K562 (cell line): ENCODE results near the gene MTSS2. TPM values are rescaled to one million over a fixed set of nuclear protein-coding genes. Genes with fewer than 3 reads are reported as not detected.

Experiments
- AFF1 ChIP-seq, 2 experiments: fragments of 450-650 bp; IDR thresholded peaks; 2 replicates each; pipeline ENCODE4 v1.6.1; 2018; ENCODE audit warnings: mild to moderate bottlenecking in 2 of 2, low read depth in 1 of 2; ENCODE audit not compliant: partially characterized antibody in 2 of 2
- ARNT ChIP-seq, 2 experiments: fragments of 450-650 bp; IDR thresholded peaks; 2 replicates each; pipeline ENCODE4 v1.6.1; 2016; ENCODE audit warnings: mild to moderate bottlenecking in 1 of 2
- ATF1 ChIP-seq, 2 experiments: fragments of 450-650 bp in 1 of 2; IDR thresholded peaks; 2 replicates each; pipeline ENCODE4 v1.6.1; 2016; ENCODE audit warnings: missing compliant biosample characterization in 1 of 2, missing genetic modification characterization in 1 of 2
- BRCA1 ChIP-seq, 2 experiments: fragments of 450-650 bp in 1 of 2; sonication (generic) in 1 of 2; formaldehyde crosslinking in 1 of 2; IDR thresholded peaks; 2 replicates each; pipeline versions ENCODE4 v1.5.0 to v1.6.1; 2017 to 2020; ENCODE audit warnings: mild to moderate bottlenecking in 1 of 2, missing genetic modification reagents in 1 of 2
- CBFB ChIP-seq: sonication (generic); formaldehyde crosslinking; IDR thresholded peaks from 2 replicates; pipeline ENCODE4 v1.4.0; 2020; ENCODE audit warnings: mild to moderate bottlenecking, missing genetic modification reagents
- ELF2 ChIP-seq: fragments of 250-450 bp; sonication (Bioruptor Pico); IDR thresholded peaks from 2 replicates; pipeline ENCODE4 v1.5.0; 2021; ENCODE audit warnings: mild to moderate bottlenecking
- ELF4 ChIP-seq: fragments of 450-650 bp; formaldehyde crosslinking; IDR thresholded peaks from 2 replicates; pipeline ENCODE4 v1.4.0; 2022; ENCODE audit warnings: missing genetic modification characterization
- HNRNPL ChIP-seq: fragments of 200-400 bp; formaldehyde crosslinking; IDR thresholded peaks from 2 replicates; pipeline ENCODE4 v1.6.1; 2017; ENCODE audit warnings: low read depth, mild to moderate bottlenecking, low read length
- KLF16 ChIP-seq: IDR thresholded peaks from 2 replicates; pipeline ENCODE4 v1.6.1; 2016; ENCODE audit warnings: antibody characterized with exemption
- LEF1 ChIP-seq: fragments of 450-650 bp; IDR thresholded peaks from 2 replicates; pipeline ENCODE4 v1.6.1; 2016; ENCODE audit warnings: mild to moderate bottlenecking
- MECOM ChIP-seq: fragments of 250-450 bp; sonication (Bioruptor Pico); IDR thresholded peaks from 2 replicates; pipeline ENCODE4 v1.8.0; 2022; ENCODE audit warnings: inconsistent platforms
- NFIC ChIP-seq: fragments of 450-650 bp; IDR thresholded peaks from 2 replicates; pipeline ENCODE4 v1.6.1; 2017; ENCODE audit warnings: mild to moderate bottlenecking, inconsistent platforms
- PHB2 ChIP-seq: fragments of 450-650 bp; IDR thresholded peaks from 2 replicates; pipeline ENCODE4 v1.6.1; 2017; ENCODE audit warnings: low read depth
- PHF20 ChIP-seq: fragments of 450-650 bp; IDR thresholded peaks from 2 replicates; pipeline ENCODE4 v1.6.1; 2018; ENCODE audit not compliant: partially characterized antibody
- POLR2G ChIP-seq: fragments of 200-400 bp; formaldehyde crosslinking; IDR thresholded peaks from 2 replicates; pipeline ENCODE4 v1.6.1; 2017; ENCODE audit warnings: low read depth, mild to moderate bottlenecking, antibody characterized with exemption, low read length, moderate library complexity
- POU5F1 ChIP-seq: fragments of 150-350 bp; IDR thresholded peaks from 2 replicates; pipeline ENCODE4 v1.6.1; 2014; ENCODE audit warnings: borderline replicate concordance, low read length, low read depth, mild to moderate bottlenecking; ENCODE audit not compliant: partially characterized antibody
- RBM22 ChIP-seq: fragments of 200-400 bp; formaldehyde crosslinking; IDR thresholded peaks from 2 replicates; pipeline ENCODE4 v1.6.1; 2018; ENCODE audit warnings: low read length, low read depth; ENCODE audit not compliant: poor library complexity, severe bottlenecking
- RUNX1 ChIP-seq: sonication (generic); IDR thresholded peaks from 2 replicates; pipeline ENCODE4 v1.6.1; 2016; ENCODE audit warnings: antibody characterized with exemption, low read depth
- SAP30 ChIP-seq: fragments of 200-600 bp; sonication (generic); IDR thresholded peaks from 2 replicates; pipeline ENCODE4 v1.6.1; 2012; ENCODE audit warnings: borderline replicate concordance, low read depth, mild to moderate bottlenecking, moderate library complexity, low read length, control low read depth, inconsistent platforms; ENCODE audit not compliant: insufficient read depth, poor library complexity, severe bottlenecking
- SMAD4 ChIP-seq: fragments of 250-450 bp; sonication (Bioruptor Pico); conservative IDR thresholded peaks from 2 replicates; pipeline ENCODE4 v1.8.0; 2021; ENCODE audit warnings: inconsistent platforms, mild to moderate bottlenecking, moderate library complexity
- ZNF263 ChIP-seq: sonication (generic); formaldehyde crosslinking; IDR thresholded peaks from 2 replicates; pipeline ENCODE4 v1.8.0; 2022; ENCODE audit warnings: mild to moderate bottlenecking, missing genetic modification reagents, borderline replicate concordance
- ZNF395 ChIP-seq: fragments of 200-800 bp; sonication (Bioruptor generic); IDR thresholded peaks from 2 replicates; pipeline ENCODE4 v1.6.1; 2017; ENCODE audit warnings: missing genetic modification characterization, missing compliant biosample characterization
- ZNF561 ChIP-seq: fragments of 450-650 bp; formaldehyde crosslinking; conservative IDR thresholded peaks from 2 replicates; pipeline ENCODE4 v1.4.0; 2020; ENCODE audit warnings: mild to moderate bottlenecking, moderate library complexity
- ZNF766 ChIP-seq: fragments of 200-800 bp; sonication (Bioruptor generic); conservative IDR thresholded peaks from 2 replicates; pipeline ENCODE4 v1.6.1; 2016; ENCODE audit warnings: missing genetic modification characterization, missing compliant biosample characterization
- polyA plus RNA-seq, 8 experiments: library from polyadenylated mRNA; depleted of rRNA in 4 of 8; stranded (reverse) in 5 of 8; unstranded in 3 of 8; fragments of >200 nt; fragmentation: Nextera tagmentation in 2 of 8; fragmentation: Illumina TruSeq in 1 of 8; extraction: Ambion mirVana in 2 of 8; extraction: Trizol in 1 of 8; gene quantifications; 2 replicates each; pipeline versions ENCODE4 v1.2.1 to v1.2.3, GENCODE V29; 2011 to 2014; ENCODE audit warnings: inconsistent platforms in 1 of 8, missing spikeins in 1 of 8
- total RNA-seq, 7 experiments: library from RNA; depleted of rRNA in 6 of 7; stranded (reverse); fragments of >200 nt in 6 of 7; fragmentation: Illumina TruSeq in 2 of 7; extraction: Trizol in 2 of 7; gene quantifications; 2 replicates each; pipeline versions ENCODE4 v1.2.1 to v1.2.3, GENCODE V29; 2011 to 2021; ENCODE audit warnings: low replicate concordance in 1 of 7

MTSS2 gene
- total and polyA plus RNA-seq, 9 of the 15 experiments (the other 6 are each of a cell fraction or from before 2014, with no cell fraction given), result 0.11 to 60.3 (median 16.9) TPM

- no peak for TF ChIP-seq ZNF561
- TF ChIP-seq LEF1, result peak; percentile 90
- TF ChIP-seq RUNX1, result no peak
- TF ChIP-seq POU5F1, result no peak
- TF ChIP-seq ELF2 (CRISPR knock-in tag), result no peak
- peak; percentile 51 for TF ChIP-seq SAP30
- TF ChIP-seq RBM22, result no peak
- TF ChIP-seq ARNT (IDR thresholded peaks at IDR 0.05), result 0 out of 4 replicates have a peak, but pooled peaks of 1 of the 2 experiments have one; percentile 32
- peak; percentile 87 for TF ChIP-seq ZNF395
- TF ChIP-seq CBFB (CRISPR knock-in tag), result no peak
- TF ChIP-seq ZNF263 (CRISPR knock-in tag), result peak; percentile 20; the same call in 1 of the 2 replicates
- peak in 1 of 2 experiments; percentile 57 for TF ChIP-seq AFF1 (IDR thresholded peaks at IDR 0.05; ENCODE audit: low read depth in 1 of 2, partially characterized antibody in 2 of 2)
- peak; percentile 95 for TF ChIP-seq KLF16
- TF ChIP-seq NFIC, result peak; percentile 87
- TF ChIP-seq ATF1 (CRISPR knock-in tag; IDR thresholded peaks at IDR 0.05), result no peak
- TF ChIP-seq ATF1 (tag; IDR thresholded peaks at IDR 0.05), result peak; percentile 34; the same call in 1 of the 2 replicates
- TF ChIP-seq MECOM (CRISPR knock-in tag), result peak; percentile 78
- TF ChIP-seq PHB2, result peak; percentile 67; the same call in 1 of the 2 replicates
- TF ChIP-seq PHF20, result no peak
- TF ChIP-seq POLR2G, result 0 out of 2 replicates have a peak, but pooled peaks have one; percentile 29
- peak; percentile 79 for TF ChIP-seq ZNF766
- TF ChIP-seq HNRNPL, result peak; percentile 85; the same call in 1 of the 2 replicates
- TF ChIP-seq SMAD4, result peak; percentile 87
- TF ChIP-seq BRCA1 (IDR thresholded peaks at IDR 0.05), result no peak
- TF ChIP-seq BRCA1 (CRISPR knock-in tag; IDR thresholded peaks at IDR 0.05), result no peak
- TF ChIP-seq ELF4 (CRISPR knock-in tag), result 0 out of 2 replicates have a peak, but pooled peaks have one; percentile 63
Observed at GRCh38 chr16:70695331-70696070, 9.6 kb upstream of the MTSS2 start (continued).
